ENCODE measurements around the gene ZFPL1.
A peak's percentile ranks its signal among the peaks of the same experiment; 100 is the strongest.

Gene ZFPL1

DNA sequence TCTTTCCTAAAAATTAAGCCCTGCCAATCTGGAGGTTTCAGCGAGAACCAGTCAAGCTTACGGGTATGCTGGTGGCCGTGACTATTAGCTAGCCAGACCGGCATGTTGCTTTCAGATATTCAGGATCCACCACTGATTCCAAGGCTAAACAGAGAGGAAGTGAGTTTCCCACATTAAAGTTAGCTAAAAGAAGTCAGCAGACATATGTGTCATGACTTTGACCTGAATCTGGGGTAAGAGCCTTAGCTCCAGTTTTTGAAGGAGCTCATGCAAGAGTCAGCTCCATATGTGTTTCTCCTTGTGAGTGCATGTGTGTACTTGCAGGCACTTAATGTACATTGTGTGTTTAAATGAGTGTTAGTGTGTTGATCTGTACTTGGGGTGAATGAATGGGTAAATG is 1.4 kb downstream of the ZFPL1 start:
- in situ Hi-C loops (cut with HindIII; ENCODE audit: low pct_ligation_motif_present, low pct_unique_long_range_greater_than_20kb, low sequenced_read_pairs): no loop called here
- no peak for DNase-seq

DNA sequence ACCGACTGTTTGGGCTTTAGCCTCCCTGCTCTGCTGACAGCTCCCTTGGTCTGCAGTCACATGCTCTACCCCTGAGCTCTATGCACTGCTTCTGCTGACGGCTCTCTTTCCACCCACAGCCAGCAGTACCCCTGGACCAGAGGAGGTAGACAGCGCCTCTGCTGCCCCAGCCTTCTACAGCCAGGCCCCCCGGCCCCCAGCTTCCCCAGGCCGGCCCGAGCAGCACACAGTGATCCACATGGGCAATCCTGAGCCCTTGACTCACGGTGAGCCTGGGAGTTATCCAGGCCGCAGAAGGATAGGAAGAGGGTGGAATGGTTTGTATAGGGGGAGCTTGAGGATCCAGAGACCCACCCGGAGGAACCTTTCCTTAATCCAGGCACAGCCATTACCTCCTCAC is 2.8 kb downstream of the ZFPL1 start:
- DNase-seq: no peak
- in situ Hi-C loops (cut with HindIII; ENCODE audit: low pct_ligation_motif_present, low pct_unique_long_range_greater_than_20kb, low sequenced_read_pairs): no loop called here

- no peak for DNase-seq
- in situ Hi-C loops (cut with HindIII; ENCODE audit: low pct_ligation_motif_present, low pct_unique_long_range_greater_than_20kb, low sequenced_read_pairs): no loop called here
Observed at GRCh38 chr11:65087216-65087615, 3.2 kb downstream of the ZFPL1 start.

DNA sequence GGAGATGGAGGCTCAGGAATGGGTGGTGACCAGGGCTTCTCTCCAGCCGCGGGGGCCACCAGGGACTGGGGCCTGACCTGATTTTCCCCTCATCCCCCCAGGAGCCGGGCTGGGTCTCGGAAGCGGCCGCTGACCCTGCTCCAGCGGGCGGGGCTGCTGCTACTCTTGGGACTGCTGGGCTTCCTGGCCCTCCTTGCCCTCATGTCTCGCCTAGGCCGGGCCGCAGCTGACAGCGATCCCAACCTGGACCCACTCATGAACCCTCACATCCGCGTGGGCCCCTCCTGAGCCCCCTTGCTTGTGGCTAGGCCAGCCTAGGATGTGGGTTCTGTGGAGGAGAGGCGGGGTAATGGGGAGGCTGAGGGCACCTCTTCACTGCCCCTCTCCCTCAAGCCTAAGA is 3.8 kb downstream of the ZFPL1 start:
- DNase-seq: no peak
- in situ Hi-C loops (cut with HindIII; ENCODE audit: low pct_ligation_motif_present, low pct_unique_long_range_greater_than_20kb, low sequenced_read_pairs): no loop called here

- in situ Hi-C loops (cut with HindIII; ENCODE audit: low pct_ligation_motif_present, low pct_unique_long_range_greater_than_20kb, low sequenced_read_pairs): no loop called here
- DNase-seq: no peak
Observed at GRCh38 chr11:65089621-65090020, 5.6 kb downstream of the ZFPL1 start.

- in situ Hi-C loops (cut with HindIII; ENCODE audit: low pct_ligation_motif_present, low pct_unique_long_range_greater_than_20kb, low sequenced_read_pairs): no loop called here
- DNase-seq: no peak
Observed at GRCh38 chr11:65090628-65091027, 6.6 kb downstream of the ZFPL1 start.

- no peak for DNase-seq
- in situ Hi-C loops (cut with HindIII; ENCODE audit: low pct_ligation_motif_present, low pct_unique_long_range_greater_than_20kb, low sequenced_read_pairs): no loop called here
Observed at GRCh38 chr11:65095427-65095826, 11.4 kb downstream of the ZFPL1 start.

DNA sequence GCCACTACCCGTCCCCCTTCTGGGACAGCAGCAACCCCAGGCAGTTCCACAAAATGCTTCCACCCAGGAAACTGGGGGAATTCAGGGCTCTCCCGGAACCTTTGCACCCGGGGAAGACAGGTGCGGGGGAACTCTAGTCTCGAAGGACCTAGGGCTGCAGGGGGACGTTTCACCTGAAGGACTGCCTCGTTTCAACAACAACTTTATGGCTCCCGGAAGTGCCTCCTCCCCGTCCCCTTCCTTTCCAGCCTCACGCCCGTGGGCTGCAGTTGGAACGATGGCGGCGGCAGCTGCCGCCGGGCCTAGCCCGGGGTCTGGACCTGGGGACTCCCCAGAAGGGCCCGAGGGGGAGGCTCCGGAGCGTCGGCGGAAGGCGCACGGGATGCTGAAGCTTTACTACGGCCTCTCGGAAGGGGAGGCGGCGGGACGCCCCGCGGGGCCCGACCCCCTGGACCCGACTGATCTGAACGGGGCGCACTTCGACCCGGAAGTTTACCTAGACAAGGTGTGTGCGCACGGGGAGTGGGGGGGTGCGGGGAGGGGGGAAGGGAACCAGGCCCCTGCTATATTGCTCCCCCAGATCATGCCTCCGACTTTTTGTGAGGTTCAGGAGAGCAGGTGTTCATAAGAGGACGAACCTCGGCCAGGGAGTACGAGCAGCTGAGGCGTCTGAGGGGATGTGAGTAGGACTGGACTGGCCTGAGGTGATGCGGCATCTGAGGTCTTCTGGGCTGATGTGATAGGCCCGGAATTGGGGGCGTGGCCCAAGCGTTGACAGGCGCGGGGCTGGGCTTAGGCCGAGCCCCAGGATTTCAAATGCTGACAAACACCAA is 12.2 kb downstream of the ZFPL1 start, which contains the start of gene VPS51:
TSS of gene VPS51 (plus strand) at position 241 of the 833 bp plus-strand sequence. CDS start at position 278, 37 bp downstream.
- in situ Hi-C loops (cut with HindIII; ENCODE audit: low pct_ligation_motif_present, low pct_unique_long_range_greater_than_20kb, low sequenced_read_pairs): no loop called here
- DNase-seq: peak; percentile 81

GRCh38 chr11:65096926-65097325 is 12.9 kb downstream of the ZFPL1 start:
- in situ Hi-C loops (cut with HindIII; ENCODE audit: low pct_ligation_motif_present, low pct_unique_long_range_greater_than_20kb, low sequenced_read_pairs): no loop called here
- no peak for DNase-seq

DNA sequence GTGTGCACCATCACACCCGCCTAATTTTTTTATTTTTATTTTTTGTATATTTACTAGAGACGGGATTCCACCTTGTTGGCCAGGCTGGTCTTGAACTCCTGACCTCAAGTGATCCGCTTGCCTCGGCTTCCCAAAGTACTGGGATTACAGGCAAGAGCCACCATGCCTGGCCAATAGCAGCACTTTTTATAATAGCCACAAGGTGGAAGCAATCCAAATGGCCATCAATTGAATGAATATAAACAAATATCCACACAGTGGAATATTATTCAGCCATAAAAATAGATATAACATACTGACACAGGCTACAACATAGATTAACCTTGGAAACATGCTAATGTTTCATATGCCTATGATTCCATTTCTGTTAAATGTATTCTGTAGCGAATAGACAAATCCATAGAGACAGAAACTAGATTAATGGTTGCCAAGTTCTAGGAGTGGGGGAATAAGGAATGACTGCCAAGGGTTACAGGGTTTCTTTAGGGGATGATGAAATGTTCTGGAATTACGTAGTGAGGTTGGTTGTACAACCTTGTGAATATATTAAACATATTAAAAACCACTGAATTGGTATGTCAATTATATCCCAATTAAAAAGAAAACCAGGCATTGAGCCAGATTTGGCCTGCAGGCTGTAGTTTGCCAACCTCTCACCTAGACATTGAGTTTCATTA is 16.8 kb downstream of the ZFPL1 start:
- in situ Hi-C loops (cut with HindIII; ENCODE audit: low pct_ligation_motif_present, low pct_unique_long_range_greater_than_20kb, low sequenced_read_pairs): no loop called here
- no peak for DNase-seq

DNA sequence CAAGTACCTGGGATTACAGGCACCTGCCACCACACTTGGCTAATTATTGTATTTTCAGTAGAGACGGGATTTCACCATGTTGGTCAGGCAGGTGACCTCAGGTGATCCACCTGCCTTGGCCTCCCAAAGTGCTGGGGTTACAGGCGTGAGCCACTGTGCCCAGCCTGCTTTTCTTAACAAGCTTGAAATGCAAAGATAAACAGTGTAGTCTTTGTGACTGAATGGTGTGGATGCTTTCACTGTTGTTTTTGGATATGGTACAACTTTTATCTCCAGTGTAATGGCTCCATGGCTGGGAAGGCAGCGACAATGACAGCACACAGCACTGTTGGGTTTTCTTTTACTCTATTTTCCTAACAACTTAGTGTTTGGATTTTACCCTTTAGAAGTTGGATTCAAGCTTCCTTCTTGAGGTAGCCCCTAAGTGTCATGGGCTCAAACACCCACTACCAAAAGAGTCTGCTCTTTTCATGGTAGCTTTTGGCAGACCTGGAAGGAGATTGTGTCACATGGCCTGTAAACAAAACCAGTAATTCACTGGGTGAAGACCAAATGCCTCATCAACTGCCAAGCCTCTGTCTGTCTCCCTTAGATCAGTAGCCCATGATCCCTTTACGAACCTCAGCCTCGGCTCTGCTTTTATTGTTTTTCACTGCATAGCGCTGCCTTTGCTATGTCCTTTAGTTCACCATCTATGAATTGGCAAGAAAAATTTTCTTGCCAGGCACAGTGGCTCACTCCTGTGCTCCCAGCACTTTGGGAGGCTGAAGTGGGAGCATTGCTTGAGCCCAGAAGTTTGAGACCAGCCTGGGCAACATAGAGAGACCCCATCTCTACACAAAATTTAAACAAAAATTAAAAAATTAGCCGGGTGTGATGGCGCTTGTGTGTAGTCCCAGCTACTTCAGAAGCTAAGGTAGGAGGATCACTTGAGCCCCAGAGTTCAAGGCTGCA is 18.4 kb downstream of the ZFPL1 start:
- in situ Hi-C loops (cut with HindIII; ENCODE audit: low pct_ligation_motif_present, low pct_unique_long_range_greater_than_20kb, low sequenced_read_pairs): no loop called here
- no peak for DNase-seq

GRCh38 chr11:65103476-65103875 is 19.5 kb downstream of the ZFPL1 start:
- no peak for DNase-seq
- in situ Hi-C loops (cut with HindIII; ENCODE audit: low pct_ligation_motif_present, low pct_unique_long_range_greater_than_20kb, low sequenced_read_pairs): no loop called here

- in situ Hi-C loops (cut with HindIII; ENCODE audit: low pct_ligation_motif_present, low pct_unique_long_range_greater_than_20kb, low sequenced_read_pairs): no loop called here
- DNase-seq: no peak
Observed at GRCh38 chr11:65104628-65105027, 20.6 kb downstream of the ZFPL1 start.

GRCh38 chr11:65107078-65107477 is 23.1 kb downstream of the ZFPL1 start:
- DNase-seq: no peak
- in situ Hi-C loops (cut with HindIII; ENCODE audit: low pct_ligation_motif_present, low pct_unique_long_range_greater_than_20kb, low sequenced_read_pairs): no loop called here

- in situ Hi-C loops (cut with HindIII; ENCODE audit: low pct_ligation_motif_present, low pct_unique_long_range_greater_than_20kb, low sequenced_read_pairs): no loop called here
- DNase-seq: no peak
Observed at GRCh38 chr11:65107751-65108468, 23.9 kb downstream of the ZFPL1 start.

DNA sequence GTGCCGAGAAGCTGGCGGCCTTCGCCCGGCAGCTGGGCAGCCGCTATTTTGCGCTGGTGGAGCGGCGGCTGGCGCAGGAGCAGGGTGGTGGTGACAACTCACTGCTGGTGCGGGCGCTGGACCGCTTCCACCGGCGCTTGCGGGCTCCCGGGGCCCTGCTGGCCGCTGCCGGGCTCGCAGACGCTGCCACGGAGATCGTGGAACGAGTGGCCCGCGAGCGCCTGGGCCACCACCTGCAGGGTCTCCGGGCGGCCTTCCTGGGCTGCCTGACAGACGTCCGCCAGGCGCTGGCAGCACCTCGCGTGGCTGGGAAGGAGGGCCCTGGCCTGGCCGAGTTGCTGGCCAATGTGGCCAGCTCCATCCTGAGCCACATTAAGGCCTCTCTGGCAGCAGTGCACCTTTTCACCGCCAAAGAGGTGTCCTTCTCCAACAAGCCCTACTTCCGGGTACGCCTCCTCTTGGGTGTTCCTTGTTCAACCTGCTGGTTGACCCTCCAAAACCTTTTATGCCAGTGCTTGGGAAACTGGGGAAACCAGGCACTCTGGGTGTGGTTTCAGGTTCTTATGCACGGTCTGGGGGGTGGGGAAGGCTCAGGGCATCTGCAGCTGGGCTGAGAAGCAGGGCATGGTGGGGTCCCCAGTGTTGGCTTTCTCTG is 24.6 kb downstream of the ZFPL1 start:
- in situ Hi-C loops (cut with HindIII; ENCODE audit: low pct_ligation_motif_present, low pct_unique_long_range_greater_than_20kb, low sequenced_read_pairs): no loop called here
- DNase-seq: no peak

DNA sequence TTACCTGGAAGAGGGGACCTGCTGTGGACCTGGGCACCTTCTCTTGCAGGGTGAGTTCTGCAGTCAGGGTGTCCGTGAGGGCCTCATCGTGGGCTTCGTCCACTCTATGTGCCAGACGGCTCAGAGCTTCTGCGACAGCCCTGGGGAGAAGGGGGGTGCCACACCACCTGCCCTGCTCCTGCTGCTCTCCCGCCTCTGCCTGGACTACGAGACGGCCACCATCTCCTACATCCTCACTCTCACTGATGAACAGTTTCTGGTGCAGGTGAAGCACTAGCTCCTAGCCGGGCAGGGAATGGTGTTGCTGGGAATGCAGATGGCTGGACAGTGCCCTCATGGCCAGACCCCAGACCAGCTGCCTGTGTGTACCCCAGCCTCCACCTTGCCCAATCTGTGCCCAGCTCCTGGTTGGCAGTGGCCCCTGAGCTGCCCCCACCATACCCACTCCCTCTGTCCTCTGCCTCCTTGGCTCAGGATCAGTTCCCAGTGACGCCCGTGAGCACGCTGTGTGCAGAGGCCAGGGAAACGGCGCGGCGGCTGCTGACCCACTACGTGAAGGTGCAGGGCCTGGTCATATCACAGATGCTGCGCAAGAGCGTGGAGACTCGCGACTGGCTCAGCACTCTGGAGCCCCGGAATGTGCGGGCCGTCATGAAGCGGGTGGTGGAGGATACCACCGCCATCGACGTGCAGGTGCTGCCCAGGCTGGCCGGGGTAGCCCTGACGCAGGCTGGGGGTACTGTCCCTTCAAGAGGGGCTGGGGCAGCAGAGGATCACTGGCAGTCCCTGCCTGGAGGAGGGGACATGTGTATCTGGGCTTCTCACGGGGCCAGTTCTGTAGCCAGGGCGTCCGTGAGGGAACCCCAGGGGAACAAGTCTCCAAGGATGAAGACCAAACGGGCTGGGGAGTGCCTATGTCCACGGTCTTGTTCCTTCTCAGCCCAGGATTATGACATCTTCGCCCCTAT is 25.5 kb downstream of the ZFPL1 start:
- no peak for DNase-seq
- in situ Hi-C loops (cut with HindIII; ENCODE audit: low pct_ligation_motif_present, low pct_unique_long_range_greater_than_20kb, low sequenced_read_pairs): no loop called here
